ENCODE data around the gene NANOS2. TPM values are rescaled to one million over a fixed set of nuclear protein-coding genes. Genes with fewer than 3 reads are reported as not detected.
A peak's percentile ranks its signal among the peaks of the same experiment; 100 is the strongest.

NANOS2 gene
- total and polyA plus RNA-seq, 9 of the 15 experiments (the other 6 are each of a cell fraction or from before 2014, with no cell fraction given): not detected

DNA sequence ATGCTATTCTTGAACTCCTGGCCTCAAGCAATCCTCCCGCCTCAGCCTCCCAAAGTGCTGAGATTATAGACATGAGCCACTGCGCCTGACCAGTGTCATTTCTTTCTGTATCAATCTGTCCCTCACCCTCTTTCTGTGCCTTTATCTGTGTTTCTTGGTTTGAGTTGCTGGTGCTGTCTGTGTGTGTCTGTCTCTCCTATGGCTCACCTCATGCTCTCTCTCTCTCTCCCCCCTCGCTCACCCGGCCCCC lies 38.5 kb downstream of the NANOS2 start (continued):
- TF ChIP-seq EHMT2 (IDR thresholded peaks at IDR 0.05) (peak; percentile 32; the same call in 1 of the 2 replicates), KDM1A (IDR thresholded peaks at IDR 0.05) (peak in 1 of 2 experiments; percentile 69; a peak in 3 of 4 replicates), NCOR1 (IDR thresholded peaks at IDR 0.05) (peak; percentile 37), FOXJ2 (tag; IDR thresholded peaks at IDR 0.05) (no peak), JUND (IDR thresholded peaks at IDR 0.05; ENCODE audit: borderline replicate concordance, low read depth, low read length) (0 out of 2 replicates have a peak, but pooled peaks have one; percentile 19), JUND (tag; IDR thresholded peaks at IDR 0.05; ENCODE audit: borderline replicate concordance, low read depth, low read length) (no peak), CBX3 (IDR thresholded peaks at IDR 0.05; ENCODE audit: borderline replicate concordance in 1 of 2, low read length in 2 of 2) (0 out of 3 replicates have a peak, but pooled peaks of 1 of the 2 experiments have one; percentile 9), SAFB2 (IDR thresholded peaks at IDR 0.05; ENCODE audit: borderline replicate concordance, low read depth, low read length, severe bottlenecking) (no peak), HDAC8 (tag; IDR thresholded peaks at IDR 0.05) (0 out of 2 replicates have a peak, but pooled peaks have one; percentile 21), CBFA2T3 (IDR thresholded peaks at IDR 0.05) (peak; percentile 56), MYC (IDR thresholded peaks at IDR 0.05; ENCODE audit: low read depth, low read length) (peak; percentile 59; the same call in 1 of the 2 replicates), MYC (CRISPR knock-in tag; IDR thresholded peaks at IDR 0.05; ENCODE audit: borderline replicate concordance, low read depth) (no peak), DACH1 (IDR thresholded peaks at IDR 0.05; ENCODE audit: partially characterized antibody) (no peak), EP300 (IDR thresholded peaks at IDR 0.05; ENCODE audit: low read length) (no peak), ETS2 (tag; IDR thresholded peaks at IDR 0.05; ENCODE audit: borderline replicate concordance, poor library complexity, severe bottlenecking) (no peak), CCAR2 (IDR thresholded peaks at IDR 0.05; ENCODE audit: low read depth, low read length) (no peak), SMARCA5 (IDR thresholded peaks at IDR 0.05) (no peak)
- TF ChIP-seq, protein P1, sequence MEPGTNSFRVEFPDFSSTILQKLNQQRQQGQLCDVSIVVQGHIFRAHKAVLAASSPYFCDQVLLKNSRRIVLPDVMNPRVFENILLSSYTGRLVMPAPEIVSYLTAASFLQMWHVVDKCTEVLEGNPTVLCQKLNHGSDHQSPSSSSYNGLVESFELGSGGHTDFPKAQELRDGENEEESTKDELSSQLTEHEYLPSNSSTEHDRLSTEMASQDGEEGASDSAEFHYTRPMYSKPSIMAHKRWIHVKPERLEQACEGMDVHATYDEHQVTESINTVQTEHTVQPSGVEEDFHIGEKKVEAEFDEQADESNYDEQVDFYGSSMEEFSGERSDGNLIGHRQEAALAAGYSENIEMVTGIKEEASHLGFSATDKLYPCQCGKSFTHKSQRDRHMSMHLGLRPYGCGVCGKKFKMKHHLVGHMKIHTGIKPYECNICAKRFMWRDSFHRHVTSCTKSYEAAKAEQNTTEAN (CRISPR knock-in tag; IDR thresholded peaks at IDR 0.05): no peak
- TF ChIP-seq, protein P2, sequence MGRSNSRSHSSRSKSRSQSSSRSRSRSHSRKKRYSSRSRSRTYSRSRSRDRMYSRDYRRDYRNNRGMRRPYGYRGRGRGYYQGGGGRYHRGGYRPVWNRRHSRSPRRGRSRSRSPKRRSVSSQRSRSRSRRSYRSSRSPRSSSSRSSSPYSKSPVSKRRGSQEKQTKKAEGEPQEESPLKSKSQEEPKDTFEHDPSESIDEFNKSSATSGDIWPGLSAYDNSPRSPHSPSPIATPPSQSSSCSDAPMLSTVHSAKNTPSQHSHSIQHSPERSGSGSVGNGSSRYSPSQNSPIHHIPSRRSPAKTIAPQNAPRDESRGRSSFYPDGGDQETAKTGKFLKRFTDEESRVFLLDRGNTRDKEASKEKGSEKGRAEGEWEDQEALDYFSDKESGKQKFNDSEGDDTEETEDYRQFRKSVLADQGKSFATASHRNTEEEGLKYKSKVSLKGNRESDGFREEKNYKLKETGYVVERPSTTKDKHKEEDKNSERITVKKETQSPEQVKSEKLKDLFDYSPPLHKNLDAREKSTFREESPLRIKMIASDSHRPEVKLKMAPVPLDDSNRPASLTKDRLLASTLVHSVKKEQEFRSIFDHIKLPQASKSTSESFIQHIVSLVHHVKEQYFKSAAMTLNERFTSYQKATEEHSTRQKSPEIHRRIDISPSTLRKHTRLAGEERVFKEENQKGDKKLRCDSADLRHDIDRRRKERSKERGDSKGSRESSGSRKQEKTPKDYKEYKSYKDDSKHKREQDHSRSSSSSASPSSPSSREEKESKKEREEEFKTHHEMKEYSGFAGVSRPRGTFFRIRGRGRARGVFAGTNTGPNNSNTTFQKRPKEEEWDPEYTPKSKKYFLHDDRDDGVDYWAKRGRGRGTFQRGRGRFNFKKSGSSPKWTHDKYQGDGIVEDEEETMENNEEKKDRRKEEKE (IDR thresholded peaks at IDR 0.05; ENCODE audit: borderline replicate concordance in 1 of 2, control insufficient read depth in 1 of 2, low read depth in 2 of 2, low read length in 1 of 2): 0 out of 4 replicates have a peak, but pooled peaks of 1 of the 2 experiments have one; percentile 8
- TF ChIP-seq, protein P3, sequence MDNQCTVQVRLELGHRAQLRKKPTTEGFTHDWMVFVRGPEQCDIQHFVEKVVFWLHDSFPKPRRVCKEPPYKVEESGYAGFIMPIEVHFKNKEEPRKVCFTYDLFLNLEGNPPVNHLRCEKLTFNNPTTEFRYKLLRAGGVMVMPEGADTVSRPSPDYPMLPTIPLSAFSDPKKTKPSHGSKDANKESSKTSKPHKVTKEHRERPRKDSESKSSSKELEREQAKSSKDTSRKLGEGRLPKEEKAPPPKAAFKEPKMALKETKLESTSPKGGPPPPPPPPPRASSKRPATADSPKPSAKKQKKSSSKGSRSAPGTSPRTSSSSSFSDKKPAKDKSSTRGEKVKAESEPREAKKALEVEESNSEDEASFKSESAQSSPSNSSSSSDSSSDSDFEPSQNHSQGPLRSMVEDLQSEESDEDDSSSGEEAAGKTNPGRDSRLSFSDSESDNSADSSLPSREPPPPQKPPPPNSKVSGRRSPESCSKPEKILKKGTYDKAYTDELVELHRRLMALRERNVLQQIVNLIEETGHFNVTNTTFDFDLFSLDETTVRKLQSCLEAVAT (IDR thresholded peaks at IDR 0.05): 0 out of 4 replicates have a peak, but pooled peaks of 1 of the 2 experiments have one; percentile 49
- TF ChIP-seq, protein P4, sequence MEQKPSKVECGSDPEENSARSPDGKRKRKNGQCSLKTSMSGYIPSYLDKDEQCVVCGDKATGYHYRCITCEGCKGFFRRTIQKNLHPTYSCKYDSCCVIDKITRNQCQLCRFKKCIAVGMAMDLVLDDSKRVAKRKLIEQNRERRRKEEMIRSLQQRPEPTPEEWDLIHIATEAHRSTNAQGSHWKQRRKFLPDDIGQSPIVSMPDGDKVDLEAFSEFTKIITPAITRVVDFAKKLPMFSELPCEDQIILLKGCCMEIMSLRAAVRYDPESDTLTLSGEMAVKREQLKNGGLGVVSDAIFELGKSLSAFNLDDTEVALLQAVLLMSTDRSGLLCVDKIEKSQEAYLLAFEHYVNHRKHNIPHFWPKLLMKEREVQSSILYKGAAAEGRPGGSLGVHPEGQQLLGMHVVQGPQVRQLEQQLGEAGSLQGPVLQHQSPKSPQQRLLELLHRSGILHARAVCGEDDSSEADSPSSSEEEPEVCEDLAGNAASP (IDR thresholded peaks at IDR 0.05): no peak

Measured in K562 (cell line).